Inflammatory macrophage treated with lipopolysaccharide for 1 hour (primary cell): ENCODE data around the gene LONRF3.

Source experiments
- DNase-seq, 2 donors: peaks; one replicate each; pipeline ENCODE4 v3.0.0-alpha.2; 2020 to 2022

LONRF3 gene

DNA sequence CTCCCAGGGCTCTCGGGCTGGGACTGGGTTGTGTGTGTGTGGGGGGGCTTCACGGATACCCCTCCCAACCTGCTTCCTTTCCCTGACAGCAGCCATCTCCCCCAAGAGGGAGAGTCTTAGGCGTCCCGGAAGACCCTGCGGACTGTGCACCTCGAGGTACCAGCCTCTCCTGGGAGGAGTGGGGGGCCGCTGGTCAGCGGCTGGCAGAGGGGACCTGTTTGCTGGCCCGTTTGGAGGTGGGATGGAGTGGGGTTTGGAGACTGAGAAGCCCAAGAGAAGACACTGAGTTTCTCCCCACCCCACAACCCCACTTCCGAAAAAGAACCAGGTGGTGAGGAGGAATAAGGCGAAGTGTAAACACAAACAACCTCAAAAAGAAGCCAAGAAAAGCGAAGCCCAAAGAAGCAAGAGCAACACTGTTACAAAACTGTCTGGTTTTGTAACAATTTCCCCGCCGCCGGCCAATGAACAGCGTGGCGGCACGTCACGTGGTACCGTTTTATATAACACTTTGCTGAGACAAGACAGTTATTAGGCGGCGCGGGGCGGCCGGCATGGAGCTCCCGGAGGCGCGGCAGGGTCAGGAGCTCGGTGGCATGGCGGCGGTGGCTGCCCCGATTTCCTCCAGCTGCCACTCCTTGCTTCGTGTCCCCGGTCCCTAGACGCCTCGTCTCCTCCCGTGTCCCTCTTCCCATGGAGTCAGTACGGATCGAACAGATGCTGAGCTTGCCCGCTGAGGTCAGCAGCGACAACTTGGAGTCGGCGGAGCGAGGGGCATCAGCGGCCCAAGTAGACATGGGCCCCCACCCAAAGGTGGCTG is at the start of gene LONRF3:
TSS of gene LONRF3 (plus strand) at position 531 of the 820 bp plus-strand sequence. CDS start at position 694, 163 bp downstream.
- DNase-seq = peak; percentile 71 to 84

- no peak for DNase-seq
Measured at GRCh38 chrX:118928151-118928550, 46.3 kb upstream of the LONRF3 start.

DNA sequence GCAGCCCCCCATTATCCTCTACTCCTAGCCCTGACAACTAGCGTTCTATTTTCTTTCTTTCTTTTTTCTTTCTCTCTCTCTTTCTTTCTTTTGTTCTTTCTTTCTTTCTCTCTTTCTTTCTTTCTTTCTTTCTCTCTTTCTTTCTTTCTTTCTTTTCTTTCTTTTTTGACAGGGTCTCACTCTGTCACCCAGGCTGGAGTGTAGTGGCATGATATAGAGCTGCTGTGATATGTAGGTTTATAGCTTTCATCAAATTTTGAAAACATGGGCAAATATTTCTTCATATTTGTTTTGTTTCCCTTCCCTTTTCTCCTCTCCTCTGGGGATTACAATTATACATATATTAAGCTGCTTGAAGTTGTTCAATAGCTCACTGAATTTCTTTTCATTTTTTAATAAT is 39.1 kb upstream of the LONRF3 start:
- no peak for DNase-seq

- DNase-seq = no peak
Measured at GRCh38 chrX:118941147-118941546, 33.3 kb upstream of the LONRF3 start.

- DNase-seq = no peak
Measured at GRCh38 chrX:118943102-118943501, 31.3 kb upstream of the LONRF3 start.

DNA sequence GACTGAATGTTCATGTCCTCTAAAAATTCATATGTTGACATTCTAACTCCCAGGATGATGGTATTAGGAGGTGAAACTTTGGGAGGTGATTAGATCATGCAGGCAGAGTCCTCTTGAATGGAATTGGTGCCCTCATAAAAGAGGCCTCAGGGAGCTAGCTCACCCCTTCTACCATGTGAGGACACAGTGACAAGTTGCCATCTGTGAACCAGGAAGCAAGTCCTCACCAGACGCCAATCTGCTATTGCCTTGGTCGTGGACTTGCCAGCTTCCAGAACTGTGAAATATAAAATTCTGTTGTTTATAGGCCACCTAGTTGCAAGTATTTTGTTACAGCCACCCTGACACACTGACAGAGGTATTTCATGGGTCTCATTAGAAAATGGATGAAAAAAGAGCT is 28.5 kb upstream of the LONRF3 start:
- no peak for DNase-seq

DNA sequence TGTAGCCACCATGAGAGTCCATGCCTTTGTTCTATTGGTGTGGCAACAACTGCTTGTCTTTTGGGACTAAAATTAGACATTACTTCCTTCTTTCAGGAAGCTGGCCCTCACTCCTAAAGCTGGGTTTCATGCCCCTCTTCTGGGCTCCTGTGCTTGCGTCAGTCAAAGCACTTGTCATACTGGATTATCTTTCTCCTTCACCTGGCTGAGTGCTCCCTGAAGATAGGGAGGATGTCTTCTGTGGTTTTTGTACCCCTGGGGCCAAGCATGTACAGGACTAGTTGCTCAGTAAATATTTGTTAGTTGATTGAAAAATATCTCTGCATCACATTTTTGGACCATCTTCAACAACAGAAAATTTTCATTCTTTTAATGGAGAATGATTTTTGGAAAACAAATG is 26.1 kb upstream of the LONRF3 start:
- no peak for DNase-seq

- no peak for DNase-seq
Measured at GRCh38 chrX:118961866-118962560, 12.4 kb upstream of the LONRF3 start.

GRCh38 chrX:118963159-118963558 is 11.3 kb upstream of the LONRF3 start:
- no peak for DNase-seq

DNA sequence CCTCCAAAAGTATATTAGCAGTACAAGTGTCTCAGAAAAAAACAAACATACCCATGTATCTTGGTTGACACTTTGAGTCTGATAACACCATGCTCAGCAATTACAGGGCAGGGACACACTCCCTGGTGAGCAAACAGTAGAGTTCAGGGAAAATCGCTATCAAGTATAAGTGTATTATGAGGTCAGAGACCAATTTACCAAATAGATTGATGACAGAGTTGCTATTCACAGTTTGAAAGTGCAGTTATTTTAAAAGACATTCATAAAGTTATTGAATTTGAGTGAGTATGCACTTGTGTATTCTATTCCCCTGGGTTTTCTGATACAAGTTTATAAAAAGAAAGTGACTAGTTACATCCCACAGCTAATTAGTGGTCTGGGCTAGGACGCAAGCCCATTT is 10.2 kb upstream of the LONRF3 start:
- DNase-seq = no peak

DNA sequence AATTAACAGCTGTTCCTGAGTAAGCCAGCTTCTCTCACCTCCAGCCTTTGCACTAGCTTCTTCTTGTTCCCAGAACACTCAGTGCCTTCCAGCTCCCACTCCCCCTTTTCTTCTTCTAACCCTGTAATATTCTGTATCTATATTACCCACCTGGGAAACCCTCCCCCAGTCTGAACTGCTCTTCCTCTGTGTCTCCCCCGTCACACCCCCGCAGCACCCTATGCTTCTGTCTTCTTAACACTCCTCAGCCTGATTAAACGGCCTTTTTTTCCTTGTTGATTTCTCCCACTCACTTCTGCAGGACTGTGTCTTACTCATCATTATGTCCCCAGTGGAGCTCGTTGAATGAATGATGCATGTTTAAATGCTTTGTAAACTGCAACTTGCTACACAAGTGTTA is 9.0 kb upstream of the LONRF3 start:
- DNase-seq = no peak

- DNase-seq = no peak
Measured at GRCh38 chrX:118968031-118968430, 6.4 kb upstream of the LONRF3 start.

- no peak for DNase-seq
Measured at GRCh38 chrX:118971552-118971951, 2.9 kb upstream of the LONRF3 start.

DNA sequence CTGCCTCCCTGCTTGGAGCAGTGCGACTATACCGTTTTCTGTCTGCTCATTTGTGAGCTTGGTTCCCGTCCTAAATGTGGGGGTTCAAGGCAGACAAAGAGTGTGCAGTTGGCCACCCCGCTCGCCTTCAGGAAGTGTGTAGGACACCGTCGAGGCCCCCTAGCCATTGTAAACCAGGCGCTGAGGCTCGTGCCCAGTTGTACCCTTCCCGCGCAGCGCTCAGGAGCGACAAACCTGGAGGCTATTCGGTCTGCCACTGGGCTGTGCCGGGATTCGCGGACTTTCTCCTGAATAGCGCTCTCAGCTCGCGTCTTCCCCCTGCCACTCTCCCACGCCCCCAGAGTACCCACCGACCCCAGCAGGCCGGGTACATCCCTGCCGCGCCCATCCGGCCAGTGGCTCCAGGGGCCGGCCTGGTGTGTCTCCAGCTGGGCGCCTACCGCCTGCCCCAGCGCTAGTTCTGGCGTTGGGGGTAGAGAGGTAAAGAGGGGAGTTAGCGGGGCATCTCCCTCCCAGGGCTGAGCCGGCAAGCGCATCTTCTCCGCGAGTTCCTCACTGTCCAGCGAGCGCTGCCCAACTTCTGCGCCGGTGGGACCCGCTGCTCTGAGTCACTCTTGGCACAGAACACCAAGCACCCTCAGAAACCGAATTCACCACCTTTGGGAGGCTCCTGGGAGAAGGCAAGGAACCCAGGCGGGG is 880 bp upstream of the LONRF3 start:
- no peak for DNase-seq

DNA sequence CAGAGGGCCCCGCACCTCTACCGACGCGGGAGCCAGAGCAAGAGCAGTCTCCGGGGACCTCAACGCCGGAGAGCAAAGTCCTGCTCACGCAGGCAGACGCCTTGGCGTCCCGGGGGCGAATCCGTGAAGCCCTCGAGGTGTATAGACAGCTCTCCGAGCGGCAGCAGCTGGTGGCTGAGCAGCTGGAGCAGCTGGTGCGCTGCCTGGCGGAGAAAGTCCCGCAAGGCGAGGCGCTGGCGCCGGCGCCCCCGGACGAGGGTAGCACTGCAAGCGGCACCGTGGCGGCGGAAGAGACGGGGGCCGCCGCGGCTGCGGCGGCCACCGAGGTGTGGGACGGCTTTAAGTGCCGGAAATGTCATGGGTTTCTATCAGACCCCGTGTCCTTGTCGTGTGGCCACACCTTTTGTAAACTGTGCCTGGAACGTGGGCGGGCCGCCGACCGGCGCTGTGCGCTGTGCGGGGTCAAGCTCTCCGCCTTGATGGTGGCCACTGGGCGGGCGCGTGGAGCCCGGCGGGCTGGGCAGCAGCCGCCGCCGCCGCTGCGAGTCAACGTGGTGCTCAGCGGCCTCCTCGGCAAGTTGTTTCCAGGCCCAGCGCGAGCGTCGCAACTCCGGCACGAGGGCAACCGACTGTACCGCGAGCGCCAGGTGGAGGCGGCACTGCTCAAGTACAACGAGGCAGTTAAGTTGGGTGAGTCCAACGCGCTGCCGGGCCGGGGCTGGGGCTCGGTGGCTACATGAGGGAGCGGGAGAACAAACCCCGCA is 672 bp downstream of the LONRF3 start:
- peak; percentile 3 to 30 for DNase-seq

DNA sequence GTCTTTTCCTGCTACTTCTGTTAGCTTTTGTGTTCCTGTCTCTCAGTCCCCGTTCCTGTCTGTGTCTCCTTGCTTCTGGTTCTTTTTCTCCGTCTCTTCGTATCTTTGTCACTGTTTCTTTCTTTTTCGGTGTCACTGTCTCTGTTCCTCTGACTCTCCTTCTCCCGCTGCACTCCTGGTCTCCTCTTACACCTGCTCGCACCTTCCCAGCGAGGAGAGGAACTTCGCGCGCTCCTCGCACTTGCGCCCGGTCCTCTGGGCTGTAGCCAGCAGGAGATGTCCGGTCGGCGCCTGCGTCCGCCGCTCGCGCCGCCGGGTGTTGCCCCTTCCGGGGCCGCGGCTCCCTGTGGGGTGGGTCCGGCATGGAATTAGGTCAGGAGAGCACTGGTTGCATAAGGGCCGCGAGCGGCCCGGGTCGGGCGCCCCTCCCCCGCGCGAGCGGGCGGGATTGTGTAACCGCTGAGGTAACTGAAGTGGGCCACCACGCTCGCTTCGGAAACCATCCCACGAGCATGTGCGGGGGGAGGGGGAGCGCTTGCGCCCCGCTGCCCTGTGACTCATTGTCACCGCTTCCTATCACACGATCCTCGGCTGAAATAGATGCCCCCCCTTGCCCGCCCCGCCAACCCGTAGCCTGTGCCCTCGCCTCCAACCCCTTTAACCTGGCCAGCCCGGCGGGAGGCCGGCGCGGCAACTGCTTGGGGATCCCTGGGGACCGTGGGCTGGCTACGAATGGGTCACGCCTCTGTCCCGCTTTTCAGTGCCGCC is 1.6 kb downstream of the LONRF3 start:
- DNase-seq = peak; percentile 83 to 85

DNA sequence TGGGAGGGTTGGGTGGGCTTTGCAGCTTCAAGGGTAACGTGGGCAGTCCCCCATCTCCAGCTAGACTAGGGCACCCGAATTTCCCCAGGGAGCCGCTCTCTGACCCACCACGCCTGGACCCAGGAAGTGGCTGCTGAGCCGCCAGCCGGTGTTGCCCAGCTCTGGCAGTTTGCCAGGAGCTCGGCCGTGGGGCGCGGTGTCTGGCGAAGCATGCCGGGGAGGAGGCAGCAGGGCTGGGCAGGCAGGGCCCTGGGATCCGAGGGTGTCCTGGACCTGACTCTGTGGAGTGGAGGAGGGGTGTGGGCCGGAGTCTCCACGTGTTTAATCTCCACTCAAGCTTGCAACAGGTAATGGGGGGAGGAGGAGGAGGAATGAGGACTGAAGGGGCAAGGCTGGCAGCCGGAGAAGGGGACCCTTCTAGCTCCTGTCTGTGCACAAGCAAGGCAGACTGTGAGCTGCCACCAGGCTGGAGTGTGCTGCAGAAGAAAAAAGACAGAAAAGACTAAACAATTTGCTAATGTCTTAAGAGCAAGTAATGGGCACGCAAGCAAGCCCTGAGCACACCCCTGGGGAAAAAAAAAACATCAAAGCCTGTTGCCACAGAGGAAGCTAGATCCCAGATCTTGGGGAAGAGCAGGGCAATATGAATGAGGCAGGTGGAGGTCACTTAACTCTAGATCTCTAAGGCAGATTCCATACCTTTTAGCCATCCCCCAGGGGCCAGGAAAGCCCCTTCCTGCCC is 2.4 kb downstream of the LONRF3 start:
- DNase-seq = peak; percentile 48 to 51

DNA sequence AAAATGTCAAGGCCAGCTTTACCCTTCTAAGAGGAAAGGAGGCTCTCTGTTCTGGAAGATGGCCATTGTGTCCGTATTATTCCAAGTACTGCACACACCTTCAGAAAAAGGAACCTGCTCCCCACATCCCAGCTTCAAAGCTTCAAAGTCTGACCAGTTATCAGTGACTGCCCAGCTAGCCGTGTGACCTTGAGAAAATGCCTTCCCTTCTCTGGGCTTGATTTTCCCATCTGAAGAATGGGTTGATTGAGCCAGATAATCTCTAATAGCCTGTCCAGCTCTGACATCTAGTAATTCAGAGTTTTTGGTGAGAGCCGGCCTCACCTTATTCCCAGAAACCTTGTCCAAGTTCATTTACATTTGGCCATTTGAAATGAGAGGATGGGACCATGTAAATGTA is 3.0 kb downstream of the LONRF3 start:
- no peak for DNase-seq

DNA sequence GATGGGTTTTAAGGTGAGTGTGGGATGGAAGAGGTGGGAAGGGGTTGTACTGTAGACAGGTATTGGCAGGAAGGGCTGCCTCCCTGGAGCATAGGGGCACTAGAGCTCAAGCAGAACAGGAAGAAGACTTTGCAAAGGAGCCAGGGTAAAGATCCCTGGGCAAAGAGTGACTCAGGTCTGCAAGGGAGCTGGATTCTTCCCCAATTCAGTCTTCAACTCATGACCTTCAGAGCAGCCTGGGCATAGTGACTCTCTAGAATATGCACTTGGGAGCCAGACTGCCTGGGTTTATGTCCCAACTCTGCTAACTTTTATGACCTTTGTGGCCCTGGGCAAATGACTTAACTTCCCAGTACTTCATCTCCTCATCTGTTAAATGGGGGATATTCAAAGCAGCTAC is 4.0 kb downstream of the LONRF3 start:
- DNase-seq = peak; percentile 19 to 59

GRCh38 chrX:118980761-118981160 is 6.3 kb downstream of the LONRF3 start:
- DNase-seq = peak; percentile 35 to 52

DNA sequence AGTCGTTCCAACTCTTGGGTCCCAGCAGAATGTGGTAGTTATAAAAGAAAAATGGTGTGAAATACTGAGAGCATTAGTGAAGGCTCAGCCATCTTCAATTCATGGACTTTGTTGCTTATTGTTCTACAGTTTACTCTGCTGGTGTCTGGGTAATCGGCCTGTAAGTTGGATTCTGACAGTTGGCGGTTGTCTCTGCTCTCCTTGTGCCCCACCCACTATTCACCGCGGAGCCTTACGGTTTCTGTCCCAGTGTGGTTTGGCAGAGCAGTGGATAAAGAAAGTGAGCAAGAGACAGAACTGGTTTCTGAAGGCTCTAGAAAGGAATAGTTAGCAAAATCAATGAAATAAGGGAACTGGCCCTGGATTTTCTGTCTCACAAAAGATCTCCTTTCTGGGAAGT is 9.1 kb downstream of the LONRF3 start:
- DNase-seq = no peak
